ENCODE data around the gene DDX3X. TPM values are rescaled to one million over a fixed set of nuclear protein-coding genes. Genes with fewer than 3 reads are reported as not detected.

DDX3X gene
- polyA plus RNA-seq, 1 donor from 2014 or later = 165 TPM

GRCh38 chrX:41344053-41344452 is 10.1 kb downstream of the DDX3X start:
- no peaks in the 10 kb centered on the region for H3K36me3 ChIP-seq (ENCODE audit: insufficient read depth, low read length)
- no peak overlapping the region for H3K9ac ChIP-seq (ENCODE audit: low read length)
- TF ChIP-seq EP300 (conservative IDR thresholded peaks at IDR 0.05; ENCODE audit: poor library complexity, severe bottlenecking) (no peak), SMC3 (conservative IDR thresholded peaks at IDR 0.05; ENCODE audit: poor library complexity) (no peak), MXI1 (conservative IDR thresholded peaks at IDR 0.05; ENCODE audit: poor library complexity, severe bottlenecking) (no peak), EZH2 (IDR thresholded peaks at IDR 0.05; ENCODE audit: borderline replicate concordance, insufficient read depth, low read length, poor library complexity, severe bottlenecking) (no peak), POLR2AphosphoS5 (IDR thresholded peaks at IDR 0.05) (no peak), RAD21 (conservative IDR thresholded peaks at IDR 0.05) (no peak), TAF1 (IDR thresholded peaks at IDR 0.05; ENCODE audit: low read depth) (no peak)
- TF ChIP-seq, protein P1, sequence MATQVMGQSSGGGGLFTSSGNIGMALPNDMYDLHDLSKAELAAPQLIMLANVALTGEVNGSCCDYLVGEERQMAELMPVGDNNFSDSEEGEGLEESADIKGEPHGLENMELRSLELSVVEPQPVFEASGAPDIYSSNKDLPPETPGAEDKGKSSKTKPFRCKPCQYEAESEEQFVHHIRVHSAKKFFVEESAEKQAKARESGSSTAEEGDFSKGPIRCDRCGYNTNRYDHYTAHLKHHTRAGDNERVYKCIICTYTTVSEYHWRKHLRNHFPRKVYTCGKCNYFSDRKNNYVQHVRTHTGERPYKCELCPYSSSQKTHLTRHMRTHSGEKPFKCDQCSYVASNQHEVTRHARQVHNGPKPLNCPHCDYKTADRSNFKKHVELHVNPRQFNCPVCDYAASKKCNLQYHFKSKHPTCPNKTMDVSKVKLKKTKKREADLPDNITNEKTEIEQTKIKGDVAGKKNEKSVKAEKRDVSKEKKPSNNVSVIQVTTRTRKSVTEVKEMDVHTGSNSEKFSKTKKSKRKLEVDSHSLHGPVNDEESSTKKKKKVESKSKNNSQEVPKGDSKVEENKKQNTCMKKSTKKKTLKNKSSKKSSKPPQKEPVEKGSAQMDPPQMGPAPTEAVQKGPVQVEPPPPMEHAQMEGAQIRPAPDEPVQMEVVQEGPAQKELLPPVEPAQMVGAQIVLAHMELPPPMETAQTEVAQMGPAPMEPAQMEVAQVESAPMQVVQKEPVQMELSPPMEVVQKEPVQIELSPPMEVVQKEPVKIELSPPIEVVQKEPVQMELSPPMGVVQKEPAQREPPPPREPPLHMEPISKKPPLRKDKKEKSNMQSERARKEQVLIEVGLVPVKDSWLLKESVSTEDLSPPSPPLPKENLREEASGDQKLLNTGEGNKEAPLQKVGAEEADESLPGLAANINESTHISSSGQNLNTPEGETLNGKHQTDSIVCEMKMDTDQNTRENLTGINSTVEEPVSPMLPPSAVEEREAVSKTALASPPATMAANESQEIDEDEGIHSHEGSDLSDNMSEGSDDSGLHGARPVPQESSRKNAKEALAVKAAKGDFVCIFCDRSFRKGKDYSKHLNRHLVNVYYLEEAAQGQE (IDR thresholded peaks at IDR 0.05; ENCODE audit: borderline replicate concordance) = no peak
- TF ChIP-seq, protein P2, sequence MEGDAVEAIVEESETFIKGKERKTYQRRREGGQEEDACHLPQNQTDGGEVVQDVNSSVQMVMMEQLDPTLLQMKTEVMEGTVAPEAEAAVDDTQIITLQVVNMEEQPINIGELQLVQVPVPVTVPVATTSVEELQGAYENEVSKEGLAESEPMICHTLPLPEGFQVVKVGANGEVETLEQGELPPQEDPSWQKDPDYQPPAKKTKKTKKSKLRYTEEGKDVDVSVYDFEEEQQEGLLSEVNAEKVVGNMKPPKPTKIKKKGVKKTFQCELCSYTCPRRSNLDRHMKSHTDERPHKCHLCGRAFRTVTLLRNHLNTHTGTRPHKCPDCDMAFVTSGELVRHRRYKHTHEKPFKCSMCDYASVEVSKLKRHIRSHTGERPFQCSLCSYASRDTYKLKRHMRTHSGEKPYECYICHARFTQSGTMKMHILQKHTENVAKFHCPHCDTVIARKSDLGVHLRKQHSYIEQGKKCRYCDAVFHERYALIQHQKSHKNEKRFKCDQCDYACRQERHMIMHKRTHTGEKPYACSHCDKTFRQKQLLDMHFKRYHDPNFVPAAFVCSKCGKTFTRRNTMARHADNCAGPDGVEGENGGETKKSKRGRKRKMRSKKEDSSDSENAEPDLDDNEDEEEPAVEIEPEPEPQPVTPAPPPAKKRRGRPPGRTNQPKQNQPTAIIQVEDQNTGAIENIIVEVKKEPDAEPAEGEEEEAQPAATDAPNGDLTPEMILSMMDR (IDR thresholded peaks at IDR 0.05; ENCODE audit: poor library complexity, severe bottlenecking) = no peak
- H3K4me2 ChIP-seq (ENCODE audit: low read length) = no peak overlapping the region
- no peak overlapping the region for H3K27ac ChIP-seq (ENCODE audit: low read length)
- H3K9me3 ChIP-seq (ENCODE audit: low read length) = no peaks in the 10 kb centered on the region
- H4K20me1 ChIP-seq (ENCODE audit: insufficient read depth) = peaks cover 10% of the 10 kb centered on the region
- H3K79me2 ChIP-seq (replicated peaks; ENCODE audit: insufficient read depth, low read length) = peaks cover 35% of the 10 kb centered on the region
- H3K27me3 ChIP-seq (ENCODE audit: insufficient read depth, low read depth, low read length) = no peaks in the 10 kb centered on the region
- H2AFZ ChIP-seq (ENCODE audit: low read depth, low read length) = no peak overlapping the region
- no peaks in the 10 kb centered on the region for H3K9me2 ChIP-seq (ENCODE audit: insufficient read depth, low read length)
- no peak overlapping the region for H3K4me3 ChIP-seq (ENCODE audit: low read length)
- no peaks in the 10 kb centered on the region for H3F3A ChIP-seq (ENCODE audit: insufficient read depth, low read length, poor library complexity, severe bottlenecking)

- H3K79me2 ChIP-seq (replicated peaks; ENCODE audit: insufficient read depth, low read length) = peaks cover 5% of the 10 kb centered on the region
- TF ChIP-seq SMC3 (conservative IDR thresholded peaks at IDR 0.05; ENCODE audit: poor library complexity) = no peak
- TF ChIP-seq, protein P1 (IDR thresholded peaks at IDR 0.05; ENCODE audit: borderline replicate concordance) = no peak
- no peak for TF ChIP-seq MXI1 (conservative IDR thresholded peaks at IDR 0.05; ENCODE audit: poor library complexity, severe bottlenecking)
- TF ChIP-seq TAF1 (IDR thresholded peaks at IDR 0.05; ENCODE audit: low read depth) = no peak
- no peak for TF ChIP-seq EP300 (conservative IDR thresholded peaks at IDR 0.05; ENCODE audit: poor library complexity, severe bottlenecking)
- no peak for TF ChIP-seq EZH2 (IDR thresholded peaks at IDR 0.05; ENCODE audit: borderline replicate concordance, insufficient read depth, low read length, poor library complexity, severe bottlenecking)
- TF ChIP-seq RAD21 (conservative IDR thresholded peaks at IDR 0.05) = no peak
- TF ChIP-seq, protein P2 (IDR thresholded peaks at IDR 0.05; ENCODE audit: poor library complexity, severe bottlenecking) = no peak
- no peaks in the 10 kb centered on the region for H3F3A ChIP-seq (ENCODE audit: insufficient read depth, low read length, poor library complexity, severe bottlenecking)
- no peaks in the 10 kb centered on the region for H3K9me2 ChIP-seq (ENCODE audit: insufficient read depth, low read length)
- H3K27me3 ChIP-seq (ENCODE audit: insufficient read depth, low read depth, low read length) = no peaks in the 10 kb centered on the region
- no peak overlapping the region for H3K9ac ChIP-seq (ENCODE audit: low read length)
- H3K9me3 ChIP-seq (ENCODE audit: low read length) = no peaks in the 10 kb centered on the region
- H3K36me3 ChIP-seq (ENCODE audit: insufficient read depth, low read length) = no peaks in the 10 kb centered on the region
- H2AFZ ChIP-seq (ENCODE audit: low read depth, low read length) = no peak overlapping the region
- peaks cover 3% of the 10 kb centered on the region for H4K20me1 ChIP-seq (ENCODE audit: insufficient read depth)
- H3K27ac ChIP-seq (ENCODE audit: low read length) = no peak overlapping the region
- H3K4me3 ChIP-seq (ENCODE audit: low read length) = no peak overlapping the region
- no peak overlapping the region for H3K4me2 ChIP-seq (ENCODE audit: low read length)
Observed at GRCh38 chrX:41347186-41347585, 13.2 kb downstream of the DDX3X start.
